HCT116 (cell line): ENCODE data around the gene OLFML2A. TPM values are rescaled to one million over a fixed set of nuclear protein-coding genes. Genes with fewer than 3 reads are reported as not detected.

Experiments used
- ATAC-seq: fragments of 200-7000 bp; cut with Tn5 transposase; 2 replicates; pipeline ENCODE4 v1.9.1; 2020; ENCODE audit warnings: mild to moderate bottlenecking, moderate library complexity
- BruUV-seq: library from RNA; stranded (reverse); fragments of 400-500 nt; replicated peaks from 2 replicates; lab custom pipeline; 2021; lab: Mats Ljungman, UMichigan
- CTCF ChIA-PET: fragments of 300-600 bp; sonication (Branson Sonifier 250); formaldehyde crosslinking; loops from one replicate; lab custom pipeline; 2021; ENCODE audit warnings: antibody characterized with exemption; lab: Charles Lee
- POLR2A ChIA-PET: fragments of 300-600, 350-600 bp; sonication (Branson Sonifier 250); formaldehyde crosslinking; loops from one replicate; lab custom pipeline; 2021; ENCODE audit warnings: antibody characterized with exemption; lab: Charles Lee
- RAD21 ChIA-PET, 2 experiments: fragments of 300-600 bp; sonication (Branson Sonifier 250); formaldehyde crosslinking; loops; one replicate each; lab custom pipeline; 2023; ENCODE audit warnings: low total read pairs in 2 of 2; ENCODE audit not compliant: uncharacterized antibody in 2 of 2, unreplicated experiment in 2 of 2, low non-redundant PET in 1 of 2; lab: Charles Lee
- DNase-seq: peaks from one replicate; pipeline ENCODE4 v3.0.0-alpha.2; 2010; ENCODE audit warnings: low read depth, low spot score
- H2AFZ ChIP-seq: fragments of 200-600 bp; shearing (Covaris generic), sonication (generic); 2 replicates; pipeline ENCODE4 v1.6.1; 2017; ENCODE audit warnings: low read depth, mixed run types, mixed read lengths, antibody characterized with exemption, low read length; ENCODE audit not compliant: poor library complexity, severe bottlenecking
- H3K27ac ChIP-seq: 2 replicates; pipeline ENCODE4 v1.5.1; 2012; ENCODE audit warnings: low read depth, low read length
- H3K27me3 ChIP-seq: fragments of 200-600 bp; sonication (generic); 2 replicates; pipeline ENCODE4 v1.6.1; 2016; ENCODE audit warnings: mixed run types, low read length, mixed read lengths; ENCODE audit not compliant: insufficient read depth
- H3K36me3 ChIP-seq, 2 experiments: fragments of 200-500 bp in 1 of 2; fragments of 200-600 bp in 1 of 2; sonication (Bioruptor generic) in 1 of 2; sonication (generic) in 1 of 2; 2 replicates each; pipeline versions ENCODE4 v1.5.1 to v1.6.1; 2014 to 2016; ENCODE audit warnings: low read length in 2 of 2, inconsistent platforms in 1 of 2, mixed read lengths in 1 of 2, mixed run types in 1 of 2; ENCODE audit not compliant: insufficient read depth in 2 of 2, control insufficient read depth in 1 of 2
- H3K4me1 ChIP-seq, 2 experiments: fragments of 200-600 bp in 1 of 2; sonication (generic) in 1 of 2; 2 replicates each; pipeline versions ENCODE4 v1.5.1 to v1.6.1; 2012 to 2017; ENCODE audit warnings: low read length in 2 of 2, inconsistent platforms in 1 of 2, mild to moderate bottlenecking in 1 of 2, mixed read lengths in 1 of 2, mixed run types in 1 of 2, moderate library complexity in 1 of 2; ENCODE audit not compliant: insufficient read depth in 2 of 2, control insufficient read depth in 1 of 2
- H3K4me2 ChIP-seq: fragments of 200-600 bp; sonication (generic); 2 replicates; pipeline ENCODE4 v1.6.1; 2017; ENCODE audit warnings: mixed run types, low read length, mixed read lengths
- H3K4me3 ChIP-seq, 2 experiments: fragments of 200-600 bp in 1 of 2; sonication (generic) in 1 of 2; replicated peaks in 1 of 2; 2 replicates each; pipeline ENCODE4 v1.5.1; 2011 to 2016; ENCODE audit warnings: low read length in 2 of 2, control low read depth in 1 of 2, low read depth in 1 of 2, mild to moderate bottlenecking in 1 of 2, mixed read lengths in 1 of 2, mixed run types in 1 of 2
- H3K79me2 ChIP-seq: fragments of 200-600 bp; sonication (generic); 2 replicates; pipeline ENCODE4 v1.6.1; 2017; ENCODE audit warnings: mild to moderate bottlenecking, mixed run types, low read length, moderate library complexity, mixed read lengths; ENCODE audit not compliant: insufficient read depth
- H3K9ac ChIP-seq: fragments of 200-600 bp; sonication (generic); 2 replicates; pipeline ENCODE4 v1.6.1; 2016; ENCODE audit warnings: low read length, mixed read lengths
- H3K9me2 ChIP-seq: fragments of 200-600 bp; sonication (generic), shearing (Covaris generic); 2 replicates; pipeline ENCODE4 v1.6.1; 2017; ENCODE audit warnings: mixed run types, mild to moderate bottlenecking, moderate library complexity; ENCODE audit not compliant: insufficient read depth
- H3K9me3 ChIP-seq, 2 experiments: fragments of 200-500 bp in 1 of 2; fragments of 200-600 bp in 1 of 2; sonication (Bioruptor generic) in 1 of 2; sonication (generic) in 1 of 2; 2 replicates each; pipeline ENCODE4 v1.6.1; 2014 to 2017; ENCODE audit warnings: low read length in 2 of 2, mixed read lengths in 2 of 2, inconsistent platforms in 1 of 2, low read depth in 1 of 2, mild to moderate bottlenecking in 1 of 2, mixed run types in 1 of 2, moderate library complexity in 1 of 2; ENCODE audit not compliant: control insufficient read depth in 1 of 2, insufficient read depth in 1 of 2
- H4K20me1 ChIP-seq: fragments of 200-600 bp; sonication (generic), shearing (Covaris generic); 2 replicates; pipeline ENCODE4 v1.6.1; 2017; ENCODE audit warnings: mixed run types, mild to moderate bottlenecking, moderate library complexity; ENCODE audit not compliant: insufficient read depth
- EGR1 ChIP-seq: IDR thresholded peaks from 2 replicates; pipeline ENCODE4 v1.6.1; 2012; ENCODE audit warnings: low read depth
- ELF1 ChIP-seq: IDR thresholded peaks from 2 replicates; pipeline ENCODE4 v1.6.1; 2012; ENCODE audit warnings: low read depth, borderline replicate concordance
- EZH2 ChIP-seq: fragments of 200-600 bp; sonication (generic); IDR thresholded peaks from 2 replicates; pipeline ENCODE4 v1.6.1; 2017; ENCODE audit warnings: antibody characterized with exemption, mixed run types
- EZH2phosphoT487 ChIP-seq: fragments of 200-600 bp; IDR thresholded peaks from 2 replicates; pipeline ENCODE4 v1.6.1; 2018; ENCODE audit warnings: antibody characterized with exemption, borderline replicate concordance
- JUND ChIP-seq: IDR thresholded peaks from 2 replicates; pipeline ENCODE4 v1.6.1; 2012
- POLR2A ChIP-seq: IDR thresholded peaks from 2 replicates; pipeline ENCODE4 v1.7.0; 2011; ENCODE audit warnings: borderline replicate concordance; ENCODE audit not compliant: insufficient read depth, insufficient read length; ENCODE audit errors: extremely low read depth
- POLR2AphosphoS5 ChIP-seq: IDR thresholded peaks from 2 replicates; pipeline ENCODE4 v1.6.1; 2011; ENCODE audit warnings: mild to moderate bottlenecking, low read depth, low read length, moderate library complexity
- RAD21 ChIP-seq: IDR thresholded peaks from 2 replicates; pipeline ENCODE4 v1.6.1; 2012; ENCODE audit warnings: low read depth, mild to moderate bottlenecking
- SIN3A ChIP-seq: IDR thresholded peaks from 2 replicates; pipeline ENCODE4 v1.6.1; 2012; ENCODE audit warnings: low read depth
- SP1 ChIP-seq: IDR thresholded peaks from 2 replicates; pipeline ENCODE4 v1.6.1; 2012; ENCODE audit warnings: low read depth
- SRF ChIP-seq: IDR thresholded peaks from 2 replicates; pipeline ENCODE4 v1.6.1; 2012; ENCODE audit warnings: low read depth
- TCF7L2 ChIP-seq: IDR thresholded peaks from 2 replicates; pipeline ENCODE4 v1.7.0; 2011; ENCODE audit warnings: borderline replicate concordance, inconsistent platforms; ENCODE audit not compliant: insufficient read depth, insufficient read length; ENCODE audit errors: extremely low read depth
- YY1 ChIP-seq: IDR thresholded peaks from 2 replicates; pipeline ENCODE4 v1.6.1; 2011; ENCODE audit warnings: low read length, low read depth, moderate library complexity, mild to moderate bottlenecking; ENCODE audit not compliant: insufficient replicate concordance; ENCODE audit errors: extremely low read depth
- ZFX ChIP-seq: fragments of 450-650 bp; IDR thresholded peaks from 2 replicates; pipeline ENCODE4 v1.6.1; 2017
- intact Hi-C: fragments of 100-400 bp; cut with micrococcal nuclease; formaldehyde crosslinking; loops from 2 replicates; pipeline ENCODE4 v1.10.0; 2022
- total RNA-seq: library from RNA; stranded (reverse); gene quantifications from one replicate; pipeline ENCODE4 v1.2.1, GENCODE V29; 2021; ENCODE audit not compliant: unreplicated experiment
- TF ChIP-seq, protein P1 (sequence below), 3 experiments: fragments of 200-600 bp in 1 of 3; sonication (generic) in 1 of 3; IDR thresholded peaks in 2 of 3; conservative IDR thresholded peaks in 1 of 3; 2 replicates each; pipeline ENCODE4 v1.5.1; 2012 to 2017; ENCODE audit warnings: low read depth in 2 of 3, low read length in 2 of 3, antibody characterized with exemption in 1 of 3, borderline replicate concordance in 1 of 3, control low read depth in 1 of 3, mild to moderate bottlenecking in 1 of 3, mixed read lengths in 1 of 3, mixed run types in 1 of 3, moderate library complexity in 1 of 3; ENCODE audit not compliant: insufficient read depth in 1 of 3
- TF ChIP-seq, protein P2 (sequence below): IDR thresholded peaks from 2 replicates; pipeline ENCODE4 v1.6.1; 2012
- TF ChIP-seq, protein P3 (sequence below): IDR thresholded peaks from 2 replicates; pipeline ENCODE4 v1.6.1; 2011; ENCODE audit warnings: mild to moderate bottlenecking, low read length, moderate library complexity; ENCODE audit not compliant: insufficient replicate concordance; ENCODE audit errors: extremely low read depth

The OLFML2A gene
- total RNA-seq, 1 experiment from 2014 or later: 6.3 TPM

DNA sequence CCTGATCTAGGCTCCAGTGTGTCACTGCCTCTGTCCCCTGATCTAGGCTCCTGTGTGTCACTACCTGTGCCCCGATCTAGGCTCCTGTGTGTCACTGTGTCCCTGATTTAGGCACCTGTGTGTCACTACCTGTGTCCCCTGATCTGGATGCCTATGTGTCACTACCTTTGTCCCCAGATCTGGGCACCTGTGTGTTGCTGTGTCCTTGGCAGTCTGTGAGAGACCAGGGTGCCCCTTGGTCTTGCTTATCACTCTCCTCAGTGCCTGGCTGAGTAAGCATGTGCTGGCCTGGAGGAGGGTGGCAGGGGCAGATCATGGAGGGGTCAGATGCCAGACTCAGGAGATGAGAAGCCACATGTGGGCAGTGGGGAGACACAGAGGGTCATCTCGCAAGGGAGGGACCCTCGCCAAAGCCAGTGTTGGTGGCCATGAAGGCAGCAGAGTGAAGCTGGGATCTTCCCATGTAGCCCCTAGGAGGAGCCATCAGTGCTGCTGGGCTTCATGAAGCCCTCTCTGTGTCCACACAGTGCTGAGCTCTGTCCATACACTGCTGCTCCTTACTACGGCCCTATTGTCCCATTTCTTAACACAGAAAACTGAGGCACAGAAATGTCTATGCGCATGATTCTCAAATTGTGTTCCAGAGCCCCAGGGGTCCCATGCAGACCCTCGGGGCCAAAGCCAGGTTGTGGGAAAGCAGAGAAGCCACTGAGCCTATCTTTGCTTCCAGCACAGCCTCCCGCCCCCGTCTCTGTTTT is 15.5 kb downstream of the OLFML2A start:
- DNase-seq (no peak), ATAC-seq (no peak)
- intact Hi-C loops: no loop called here
- TF ChIP-seq SRF (no peak), SP1 (no peak), TCF7L2 (no peak), YY1 (no peak), EZH2 (no peak), RAD21 (no peak), ELF1 (no peak), EGR1 (no peak), SIN3A (no peak), JUND (no peak), ZFX (no peak), POLR2A (no peak), EZH2phosphoT487 (no peak), POLR2AphosphoS5 (no peak)
- TF ChIP-seq, protein P1, sequence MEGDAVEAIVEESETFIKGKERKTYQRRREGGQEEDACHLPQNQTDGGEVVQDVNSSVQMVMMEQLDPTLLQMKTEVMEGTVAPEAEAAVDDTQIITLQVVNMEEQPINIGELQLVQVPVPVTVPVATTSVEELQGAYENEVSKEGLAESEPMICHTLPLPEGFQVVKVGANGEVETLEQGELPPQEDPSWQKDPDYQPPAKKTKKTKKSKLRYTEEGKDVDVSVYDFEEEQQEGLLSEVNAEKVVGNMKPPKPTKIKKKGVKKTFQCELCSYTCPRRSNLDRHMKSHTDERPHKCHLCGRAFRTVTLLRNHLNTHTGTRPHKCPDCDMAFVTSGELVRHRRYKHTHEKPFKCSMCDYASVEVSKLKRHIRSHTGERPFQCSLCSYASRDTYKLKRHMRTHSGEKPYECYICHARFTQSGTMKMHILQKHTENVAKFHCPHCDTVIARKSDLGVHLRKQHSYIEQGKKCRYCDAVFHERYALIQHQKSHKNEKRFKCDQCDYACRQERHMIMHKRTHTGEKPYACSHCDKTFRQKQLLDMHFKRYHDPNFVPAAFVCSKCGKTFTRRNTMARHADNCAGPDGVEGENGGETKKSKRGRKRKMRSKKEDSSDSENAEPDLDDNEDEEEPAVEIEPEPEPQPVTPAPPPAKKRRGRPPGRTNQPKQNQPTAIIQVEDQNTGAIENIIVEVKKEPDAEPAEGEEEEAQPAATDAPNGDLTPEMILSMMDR (IDR thresholded peaks at IDR 0.05 in 2 of 3, conservative IDR thresholded peaks at IDR 0.05 in 1 of 3; ENCODE audit: borderline replicate concordance in 1 of 3, insufficient read depth in 1 of 3, low read depth in 2 of 3, low read length in 2 of 3): no peak
- TF ChIP-seq, protein P2, sequence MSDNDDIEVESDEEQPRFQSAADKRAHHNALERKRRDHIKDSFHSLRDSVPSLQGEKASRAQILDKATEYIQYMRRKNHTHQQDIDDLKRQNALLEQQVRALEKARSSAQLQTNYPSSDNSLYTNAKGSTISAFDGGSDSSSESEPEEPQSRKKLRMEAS: no peak
- TF ChIP-seq, protein P3, sequence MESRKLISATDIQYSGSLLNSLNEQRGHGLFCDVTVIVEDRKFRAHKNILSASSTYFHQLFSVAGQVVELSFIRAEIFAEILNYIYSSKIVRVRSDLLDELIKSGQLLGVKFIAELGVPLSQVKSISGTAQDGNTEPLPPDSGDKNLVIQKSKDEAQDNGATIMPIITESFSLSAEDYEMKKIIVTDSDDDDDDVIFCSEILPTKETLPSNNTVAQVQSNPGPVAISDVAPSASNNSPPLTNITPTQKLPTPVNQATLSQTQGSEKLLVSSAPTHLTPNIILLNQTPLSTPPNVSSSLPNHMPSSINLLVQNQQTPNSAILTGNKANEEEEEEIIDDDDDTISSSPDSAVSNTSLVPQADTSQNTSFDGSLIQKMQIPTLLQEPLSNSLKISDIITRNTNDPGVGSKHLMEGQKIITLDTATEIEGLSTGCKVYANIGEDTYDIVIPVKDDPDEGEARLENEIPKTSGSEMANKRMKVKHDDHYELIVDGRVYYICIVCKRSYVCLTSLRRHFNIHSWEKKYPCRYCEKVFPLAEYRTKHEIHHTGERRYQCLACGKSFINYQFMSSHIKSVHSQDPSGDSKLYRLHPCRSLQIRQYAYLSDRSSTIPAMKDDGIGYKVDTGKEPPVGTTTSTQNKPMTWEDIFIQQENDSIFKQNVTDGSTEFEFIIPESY: no peak
- RAD21 ChIA-PET: interaction anchor here in 1 of 2 experiments (3.3 kb wide), 1 partner anchor 60 kb away, joined by 13 read pairs; the partner anchor contains the start of gene WDR38
- POLR2A ChIA-PET: no interaction called here
- Histone ChIP-seq H3K4me2 (no peak overlapping the region), H3K4me3 (no peak overlapping the region), H3K36me3 (no peaks in the 10 kb centered on the region), H3K79me2 (no peaks in the 10 kb centered on the region), H3K9me3 (no peaks in the 10 kb centered on the region), H3K27me3 (no peaks in the 10 kb centered on the region), H3K4me1 (peaks cover 12 to 41% of the 10 kb centered on the region in 2 experiments), H2AFZ (no peak overlapping the region), H3K27ac (no peak overlapping the region), H4K20me1 (no peaks in the 10 kb centered on the region), H3K9me2 (no peaks in the 10 kb centered on the region), H3K9ac (no peak overlapping the region)
- CTCF ChIA-PET: interaction anchor here (2.1 kb wide), 1 partner anchor 60 kb away, joined by 15 read pairs; the partner anchor contains the start of gene WDR38
- no TSS peak for BruUV-seq
